Liver (tissue), 9 donors: ENCODE results near the gene RAB27A. TPM values are rescaled to one million over a fixed set of nuclear protein-coding genes. Genes with fewer than 3 reads are reported as not detected.
"Not testable (repeated sequence)": the region's sequence is repeated elsewhere in the genome, so short reads cannot be mapped to it uniquely, and the experiment has no call there.

Experiments used
- DNase-seq: peaks from one replicate; pipeline ENCODE4 v3.0.0-alpha.2; 2017; ENCODE audit warnings: low spot score
- H3K27ac ChIP-seq, 2 donors: one replicate each; pipeline ENCODE4 v1.7.0; 2013; ENCODE audit warnings: inconsistent platforms in 2 of 2, low read length in 2 of 2, control low read depth in 1 of 2, low read depth in 1 of 2, mild to moderate bottlenecking in 1 of 2
- H3K27me3 ChIP-seq, 4 donors: one replicate each; pipeline versions ENCODE4 v1.6.1 to v1.7.0; 2013; ENCODE audit warnings: low read length in 3 of 4, inconsistent platforms in 1 of 4, mild to moderate bottlenecking in 1 of 4, moderate library complexity in 1 of 4; ENCODE audit not compliant: control insufficient read depth in 4 of 4, insufficient read depth in 4 of 4
- H3K36me3 ChIP-seq, 4 donors: one replicate each; pipeline versions ENCODE4 v1.6.1 to v1.7.0; 2013; ENCODE audit warnings: low read length in 3 of 4, mild to moderate bottlenecking in 3 of 4, low read depth in 1 of 4, moderate library complexity in 1 of 4; ENCODE audit not compliant: control insufficient read depth in 4 of 4, insufficient read depth in 3 of 4
- H3K4me1 ChIP-seq, 4 donors: one replicate each; pipeline versions ENCODE4 v1.6.1 to v1.7.0; 2013; ENCODE audit warnings: low read length in 3 of 4, mild to moderate bottlenecking in 3 of 4, moderate library complexity in 1 of 4; ENCODE audit not compliant: control insufficient read depth in 4 of 4, insufficient read depth in 4 of 4
- H3K4me3 ChIP-seq, 3 donors: one replicate each; pipeline versions ENCODE4 v1.6.1 to v1.7.0; 2013; ENCODE audit warnings: low read length in 3 of 3, control low read depth in 1 of 3, low read depth in 1 of 3, mild to moderate bottlenecking in 1 of 3
- H3K9ac ChIP-seq, 2 donors: one replicate each; pipeline ENCODE4 v1.7.0; 2013; ENCODE audit warnings: low read length in 2 of 2, mild to moderate bottlenecking in 2 of 2, moderate library complexity in 2 of 2, control low read depth in 1 of 2, low read depth in 1 of 2
- H3K9me3 ChIP-seq, 4 donors: one replicate each; pipeline versions ENCODE4 v1.6.1 to v1.7.0; 2013; ENCODE audit warnings: low read length in 3 of 4; ENCODE audit not compliant: control insufficient read depth in 4 of 4
- CTCF ChIP-seq: fragments of 150-350 bp; IDR thresholded peaks from 2 replicates; pipeline ENCODE4 v1.5.1; 2017; ENCODE audit warnings: improper control_type of control experiment, low read depth, low read length; ENCODE audit not compliant: missing input control
- EGR1 ChIP-seq, 2 donors: IDR thresholded peaks; 2 replicates each; pipeline ENCODE4 v1.6.1; 2016 to 2018; ENCODE audit warnings: antibody characterized with exemption in 2 of 2, low read depth in 2 of 2
- FOXA1 ChIP-seq: IDR thresholded peaks from 2 replicates; pipeline ENCODE4 v1.6.1; 2016; ENCODE audit warnings: antibody characterized with exemption
- FOXA2 ChIP-seq: IDR thresholded peaks from 2 replicates; pipeline ENCODE4 v1.6.1; 2016; ENCODE audit warnings: antibody characterized with exemption
- GABPA ChIP-seq, 2 donors: IDR thresholded peaks in 1 of 2; conservative IDR thresholded peaks in 1 of 2; 2 replicates each; pipeline ENCODE4 v1.6.1; 2016; ENCODE audit warnings: antibody characterized with exemption in 2 of 2, mild to moderate bottlenecking in 1 of 2, moderate library complexity in 1 of 2
- HNF4A ChIP-seq, 2 donors: conservative IDR thresholded peaks; 2 replicates each; pipeline ENCODE4 v1.6.1; 2016; ENCODE audit warnings: antibody characterized with exemption in 2 of 2, mild to moderate bottlenecking in 2 of 2
- HNF4G ChIP-seq: IDR thresholded peaks from 2 replicates; pipeline ENCODE4 v1.6.1; 2016; ENCODE audit warnings: antibody characterized with exemption
- JUND ChIP-seq, 2 donors: IDR thresholded peaks; 2 replicates each; pipeline ENCODE4 v1.6.1; 2016; ENCODE audit warnings: antibody characterized with exemption in 2 of 2
- MAX ChIP-seq: IDR thresholded peaks from 2 replicates; pipeline ENCODE4 v1.6.1; 2016; ENCODE audit warnings: antibody characterized with exemption
- NR2F2 ChIP-seq: IDR thresholded peaks from 2 replicates; pipeline ENCODE4 v1.6.1; 2016; ENCODE audit warnings: antibody characterized with exemption
- RAD21 ChIP-seq, 2 donors: IDR thresholded peaks; 2 replicates each; pipeline ENCODE4 v1.6.1; 2016; ENCODE audit warnings: antibody characterized with exemption in 2 of 2, mild to moderate bottlenecking in 2 of 2
- REST ChIP-seq: IDR thresholded peaks from 2 replicates; pipeline ENCODE4 v1.6.1; 2016; ENCODE audit warnings: antibody characterized with exemption, mild to moderate bottlenecking
- RXRA ChIP-seq, 2 donors: IDR thresholded peaks; 2 replicates each; pipeline ENCODE4 v1.6.1; 2017 to 2018; ENCODE audit warnings: antibody characterized with exemption in 2 of 2, mild to moderate bottlenecking in 1 of 2
- SP1 ChIP-seq: IDR thresholded peaks from 2 replicates; pipeline ENCODE4 v1.6.1; 2018; ENCODE audit warnings: antibody characterized with exemption, mild to moderate bottlenecking
- TAF1 ChIP-seq: conservative IDR thresholded peaks from 2 replicates; pipeline ENCODE4 v1.6.1; 2016; ENCODE audit warnings: antibody characterized with exemption, mild to moderate bottlenecking
- YY1 ChIP-seq: IDR thresholded peaks from 2 replicates; pipeline ENCODE4 v1.6.1; 2016; ENCODE audit warnings: antibody characterized with exemption, mild to moderate bottlenecking
- ZBTB33 ChIP-seq: IDR thresholded peaks from 2 replicates; pipeline ENCODE4 v1.6.1; 2016; ENCODE audit warnings: antibody characterized with exemption
- WGBS: extraction: QIAGEN DNeasy Blood & Tissue Kit; methylation state at CpG from one replicate; pipeline ENCODE4 v1.1.7; 2013; 5-methylcytosine and 5-hydroxymethylcytosine counted together
- polyA plus RNA-seq, 2 donors: library from polyadenylated mRNA; stranded (reverse) in 1 of 2; unstranded in 1 of 2; fragments of 200-250 nt in 1 of 2; fragments of >200 nt in 1 of 2; fragmentation: Nextera tagmentation in 1 of 2; extraction: Ambion mirVana in 1 of 2; gene quantifications; one replicate each; pipeline versions ENCODE4 v1.2.1 to v1.2.3, GENCODE V29; 2013 to 2015
- total RNA-seq, 2 donors: library from RNA; depleted of rRNA; stranded (reverse); fragments of >200 nt; gene quantifications; one replicate each; pipeline ENCODE4 v1.2.3, GENCODE V29; 2014
- donor health status: healthy.
- donor health status: healthy.
- donor health status: healthy.
- donor health status: healthy.
- donor health status: healthy.

The RAB27A gene
- total and polyA plus RNA-seq, 4 donors: 6.4 to 30.8 (median 24.9) TPM

GRCh38 chr15:55319537-55320237 lies 30.1 kb upstream of the RAB27A start:
- Histone ChIP-seq H3K9me3 (no peaks in the 10 kb centered on the region), H3K4me1 (peaks cover 4 to 16% (median 9%) of the 10 kb centered on the region in 4 donors), H3K27me3 (no peaks in the 10 kb centered on the region), H3K36me3 (no peaks in the 10 kb centered on the region), H3K4me3 (peak overlapping the region; percentile 85 to 87 (median 86)), H3K9ac (peak overlapping the region; percentile 72 to 79), H3K27ac (peak overlapping the region; percentile 94 to 97)
- WGBS: 48% methylated on average over 4 of the region's 4 CpGs
- DNase-seq: no peak
- TF ChIP-seq GABPA (IDR thresholded peaks at IDR 0.05 in 1 of 2, conservative IDR thresholded peaks at IDR 0.05 in 1 of 2) (no peak), RXRA (IDR thresholded peaks at IDR 0.05) (no peak), EGR1 (IDR thresholded peaks at IDR 0.05; ENCODE audit: low read depth in 2 of 2) (no peak), SP1 (no peak), FOXA2 (no peak), RAD21 (IDR thresholded peaks at IDR 0.05) (no peak), YY1 (no peak), HNF4A (conservative IDR thresholded peaks at IDR 0.05) (no peak)

- TF ChIP-seq YY1 (peak; percentile 93), RXRA (IDR thresholded peaks at IDR 0.05) (peak in 1 of 2 donors; percentile 53), HNF4G (no peak), CTCF (no peak), FOXA1 (peak; percentile 27), EGR1 (IDR thresholded peaks at IDR 0.05; ENCODE audit: low read depth in 2 of 2) (peak in 1 of 2 donors; percentile 74), MAX (peak; percentile 94), ZBTB33 (peak; percentile 94), RAD21 (IDR thresholded peaks at IDR 0.05) (peak; percentile 26 to 49), TAF1 (peak; percentile 86), GABPA (IDR thresholded peaks at IDR 0.05 in 1 of 2, conservative IDR thresholded peaks at IDR 0.05 in 1 of 2) (peak in 1 of 2 donors; percentile 89), HNF4A (conservative IDR thresholded peaks at IDR 0.05) (peak in 1 of 2 donors; percentile 29), NR2F2 (no peak), JUND (IDR thresholded peaks at IDR 0.05) (no peak), FOXA2 (no peak), REST (peak; percentile 81)
- no peaks in the 10 kb centered on the region for H3K36me3 ChIP-seq
- no peaks in the 10 kb centered on the region for H3K27me3 ChIP-seq
- H3K4me1 ChIP-seq: peaks cover 4 to 16% (median 9%) of the 10 kb centered on the region in 4 donors
- peak within 1 kb of the TSS; percentile 85 to 87 (median 86) for H3K4me3 ChIP-seq
- peak within 1 kb of the TSS; percentile 94 to 97 for H3K27ac ChIP-seq
- DNase-seq: peak; percentile 84
- H3K9ac ChIP-seq: peak within 1 kb of the TSS; percentile 72 to 97
- WGBS: under 1% methylated on average over 49 of the region's 49 CpGs
- no peaks in the 10 kb centered on the region for H3K9me3 ChIP-seq
Measured at GRCh38 chr15:55318588-55319494, 29.2 kb upstream of the RAB27A start, which contains the start of the genes PIGB and PIGBOS1. Gene PIGB (plus strand): TSS chr15:55319222. CDS start chr15:55319251, 29 bp downstream. Gene PIGBOS1 (minus strand): TSS chr15:55319123. CDS start chr15:55317792, 1,331 bp downstream.

GRCh38 chr15:55302801-55303200 lies 13.2 kb upstream of the RAB27A start:
- not testable (repeated sequence) for DNase-seq, H3K4me3 ChIP-seq, H3K9ac ChIP-seq, H3K36me3 ChIP-seq, H3K4me1 ChIP-seq, H3K27ac ChIP-seq, H3K9me3 ChIP-seq, H3K27me3 ChIP-seq
- WGBS: 94% methylated on average over 14 of the region's 32 CpGs
